ENCODE results near the gene OR14I1.
"Not testable (repeated sequence)": the region's sequence is repeated elsewhere in the genome, so short reads cannot be mapped to it uniquely, and the experiment has no call there.

OR14I1 gene

DNA sequence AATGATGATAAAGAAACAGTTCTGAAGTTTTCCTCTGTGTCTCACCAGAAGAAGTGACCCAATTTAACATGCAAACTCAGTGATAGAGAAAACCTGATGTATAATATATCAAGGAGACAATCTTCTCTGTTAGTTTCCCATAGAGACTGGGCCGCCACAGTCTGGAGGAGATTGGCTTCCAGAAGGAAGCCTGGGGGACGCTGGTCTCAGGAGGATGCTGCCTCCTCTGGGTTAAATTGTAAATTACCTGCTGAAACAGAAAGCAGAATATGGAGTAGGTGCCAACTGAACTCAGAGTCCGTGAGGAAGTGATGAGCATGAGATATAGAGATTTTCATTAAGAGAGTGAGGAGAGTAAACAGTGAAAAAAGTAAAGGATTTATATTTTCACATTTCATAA is 15.8 kb downstream of the OR14I1 start:
- TF ChIP-seq RAD21 (IDR thresholded peaks at IDR 0.05; ENCODE audit: low read depth) (peak; percentile 45), NFIC (IDR thresholded peaks at IDR 0.05) (no peak)

DNA sequence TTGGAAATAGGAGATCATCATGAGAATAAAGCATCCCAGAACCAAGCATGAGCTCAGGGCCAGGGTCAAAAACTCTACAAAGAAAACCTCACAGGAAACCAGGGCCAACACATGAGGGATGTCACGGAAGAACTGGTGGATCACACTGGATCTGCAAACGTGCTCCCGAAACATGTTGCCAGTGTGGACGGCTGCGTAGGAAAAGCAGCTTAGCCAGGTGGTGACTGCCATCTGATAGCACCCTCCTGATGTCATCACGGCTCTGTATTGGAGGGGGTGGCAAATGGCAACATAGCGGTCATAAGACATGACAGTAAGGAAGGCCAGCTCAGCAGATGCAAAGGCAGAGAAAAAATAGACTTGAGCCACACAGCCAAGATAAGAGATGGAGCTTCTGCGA is 20.9 kb downstream of the OR14I1 start:
- TF ChIP-seq TEAD4 (IDR thresholded peaks at IDR 0.05), result no peak
- TF ChIP-seq EP300 (IDR thresholded peaks at IDR 0.05; ENCODE audit: borderline replicate concordance), result no peak
- TF ChIP-seq, protein P1, sequence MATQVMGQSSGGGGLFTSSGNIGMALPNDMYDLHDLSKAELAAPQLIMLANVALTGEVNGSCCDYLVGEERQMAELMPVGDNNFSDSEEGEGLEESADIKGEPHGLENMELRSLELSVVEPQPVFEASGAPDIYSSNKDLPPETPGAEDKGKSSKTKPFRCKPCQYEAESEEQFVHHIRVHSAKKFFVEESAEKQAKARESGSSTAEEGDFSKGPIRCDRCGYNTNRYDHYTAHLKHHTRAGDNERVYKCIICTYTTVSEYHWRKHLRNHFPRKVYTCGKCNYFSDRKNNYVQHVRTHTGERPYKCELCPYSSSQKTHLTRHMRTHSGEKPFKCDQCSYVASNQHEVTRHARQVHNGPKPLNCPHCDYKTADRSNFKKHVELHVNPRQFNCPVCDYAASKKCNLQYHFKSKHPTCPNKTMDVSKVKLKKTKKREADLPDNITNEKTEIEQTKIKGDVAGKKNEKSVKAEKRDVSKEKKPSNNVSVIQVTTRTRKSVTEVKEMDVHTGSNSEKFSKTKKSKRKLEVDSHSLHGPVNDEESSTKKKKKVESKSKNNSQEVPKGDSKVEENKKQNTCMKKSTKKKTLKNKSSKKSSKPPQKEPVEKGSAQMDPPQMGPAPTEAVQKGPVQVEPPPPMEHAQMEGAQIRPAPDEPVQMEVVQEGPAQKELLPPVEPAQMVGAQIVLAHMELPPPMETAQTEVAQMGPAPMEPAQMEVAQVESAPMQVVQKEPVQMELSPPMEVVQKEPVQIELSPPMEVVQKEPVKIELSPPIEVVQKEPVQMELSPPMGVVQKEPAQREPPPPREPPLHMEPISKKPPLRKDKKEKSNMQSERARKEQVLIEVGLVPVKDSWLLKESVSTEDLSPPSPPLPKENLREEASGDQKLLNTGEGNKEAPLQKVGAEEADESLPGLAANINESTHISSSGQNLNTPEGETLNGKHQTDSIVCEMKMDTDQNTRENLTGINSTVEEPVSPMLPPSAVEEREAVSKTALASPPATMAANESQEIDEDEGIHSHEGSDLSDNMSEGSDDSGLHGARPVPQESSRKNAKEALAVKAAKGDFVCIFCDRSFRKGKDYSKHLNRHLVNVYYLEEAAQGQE (IDR thresholded peaks at IDR 0.05; ENCODE audit: low read depth), result no peak
- TF ChIP-seq ZBTB7A (IDR thresholded peaks at IDR 0.05; ENCODE audit: low read depth), result no peak
- no peak for TF ChIP-seq YY1 (IDR thresholded peaks at IDR 0.05; ENCODE audit: low read depth)
- TF ChIP-seq EGR1 (IDR thresholded peaks at IDR 0.05), result no peak
- no peak for TF ChIP-seq FOXM1 (IDR thresholded peaks at IDR 0.05; ENCODE audit: borderline replicate concordance, low read depth)
- TF ChIP-seq RAD21 (IDR thresholded peaks at IDR 0.05; ENCODE audit: low read depth), result no peak
- TF ChIP-seq CREB1 (IDR thresholded peaks at IDR 0.05; ENCODE audit: low read depth), result no peak
- TF ChIP-seq, protein P2, sequence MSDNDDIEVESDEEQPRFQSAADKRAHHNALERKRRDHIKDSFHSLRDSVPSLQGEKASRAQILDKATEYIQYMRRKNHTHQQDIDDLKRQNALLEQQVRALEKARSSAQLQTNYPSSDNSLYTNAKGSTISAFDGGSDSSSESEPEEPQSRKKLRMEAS (IDR thresholded peaks at IDR 0.05), result no peak

DNA sequence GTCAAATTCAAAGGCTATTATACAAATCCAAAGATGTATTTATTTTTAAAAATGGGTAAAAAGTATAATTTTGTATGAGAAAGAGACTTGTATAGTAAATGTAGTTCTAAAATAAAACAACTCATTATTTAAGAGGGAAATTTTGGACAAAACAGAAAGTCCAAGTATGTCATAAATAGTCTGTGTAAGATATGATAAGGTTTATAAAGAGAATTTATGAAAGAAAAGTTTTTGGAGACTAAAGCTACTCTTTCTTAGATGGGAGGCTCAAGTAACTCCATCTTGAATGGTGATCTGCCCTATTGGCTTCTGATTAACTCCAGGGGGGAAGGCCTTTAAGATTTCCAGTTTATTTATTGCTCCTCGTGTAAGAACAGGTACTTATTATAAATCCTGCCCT is 32.6 kb downstream of the OR14I1 start:
- no peak for TF ChIP-seq EP300 (IDR thresholded peaks at IDR 0.05; ENCODE audit: borderline replicate concordance)
- no peak for TF ChIP-seq CREB1 (IDR thresholded peaks at IDR 0.05; ENCODE audit: low read depth)
- TF ChIP-seq NFIC (IDR thresholded peaks at IDR 0.05), result no peak
- no peak for TF ChIP-seq YY1 (IDR thresholded peaks at IDR 0.05; ENCODE audit: low read depth)
- TF ChIP-seq, protein P2 (IDR thresholded peaks at IDR 0.05), result no peak
- TF ChIP-seq EGR1 (IDR thresholded peaks at IDR 0.05), result no peak
- no peak for TF ChIP-seq TCF12 (IDR thresholded peaks at IDR 0.05; ENCODE audit: low read depth)
- TF ChIP-seq ZBTB7A (IDR thresholded peaks at IDR 0.05; ENCODE audit: low read depth), result no peak
- TF ChIP-seq, protein P3, sequence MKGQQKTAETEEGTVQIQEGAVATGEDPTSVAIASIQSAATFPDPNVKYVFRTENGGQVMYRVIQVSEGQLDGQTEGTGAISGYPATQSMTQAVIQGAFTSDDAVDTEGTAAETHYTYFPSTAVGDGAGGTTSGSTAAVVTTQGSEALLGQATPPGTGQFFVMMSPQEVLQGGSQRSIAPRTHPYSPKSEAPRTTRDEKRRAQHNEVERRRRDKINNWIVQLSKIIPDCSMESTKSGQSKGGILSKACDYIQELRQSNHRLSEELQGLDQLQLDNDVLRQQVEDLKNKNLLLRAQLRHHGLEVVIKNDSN (IDR thresholded peaks at IDR 0.05), result no peak
- TF ChIP-seq RAD21 (IDR thresholded peaks at IDR 0.05; ENCODE audit: low read depth), result no peak
- TF ChIP-seq FOXM1 (IDR thresholded peaks at IDR 0.05; ENCODE audit: borderline replicate concordance, low read depth), result no peak
- TF ChIP-seq TAF1 (IDR thresholded peaks at IDR 0.05; ENCODE audit: low read depth), result no peak
- TF ChIP-seq, protein P1 (IDR thresholded peaks at IDR 0.05; ENCODE audit: low read depth), result no peak
- no peak for TF ChIP-seq CEBPB (IDR thresholded peaks at IDR 0.05)
- no peak for TF ChIP-seq TEAD4 (IDR thresholded peaks at IDR 0.05)

DNA sequence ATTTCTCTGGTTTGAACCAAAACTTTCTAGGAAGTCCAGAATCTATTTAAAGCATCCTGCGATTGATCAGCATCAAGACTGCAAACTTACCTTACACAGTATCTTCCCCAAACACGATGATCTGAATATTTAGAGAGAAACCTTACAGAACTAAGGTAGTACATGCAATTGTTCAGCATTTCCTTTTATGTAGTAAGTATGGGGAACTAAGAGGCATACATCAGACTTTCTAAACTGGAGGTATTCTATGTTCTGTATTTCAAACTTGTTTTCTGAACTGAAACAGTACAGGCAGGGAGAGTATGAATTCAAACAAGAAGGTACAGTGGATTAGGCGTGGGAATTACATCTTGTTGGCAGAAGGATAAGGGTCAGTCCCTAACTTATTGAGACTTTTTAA is 47.2 kb downstream of the OR14I1 start, which contains the start of gene OR2T27:
OR2T27 (minus strand) TSS at position 175 of the 400 bp plus-strand sequence. CDS start 4,644 bp downstream, outside the sequence.
- TF ChIP-seq YY1 (IDR thresholded peaks at IDR 0.05; ENCODE audit: low read depth); TAF1 (IDR thresholded peaks at IDR 0.05; ENCODE audit: low read depth); EP300 (IDR thresholded peaks at IDR 0.05; ENCODE audit: borderline replicate concordance): not testable (repeated sequence)

Data from Ishikawa (cell line).